ENCODE measurements around the gene ESPL1.

The ESPL1 gene

GRCh38 chr12:53338017-53338416 is 69.9 kb downstream of the ESPL1 start:
- no peak for DNase-seq (ENCODE audit: low read depth)

- DNase-seq (ENCODE audit: low read depth) = no peak
Measured at GRCh38 chr12:53338916-53339315, 70.8 kb downstream of the ESPL1 start.

- no peak for DNase-seq (ENCODE audit: low read depth)
Measured at GRCh38 chr12:53340398-53340797, 72.3 kb downstream of the ESPL1 start.

Data from CMK (cell line).